Breast epithelium (tissue), 4 donors: ENCODE measurements around the gene FGF6. TPM values are rescaled to one million over a fixed set of nuclear protein-coding genes. Genes with fewer than 3 reads are reported as not detected.

Experiments used
- DNase-seq, 2 donors: peaks; one replicate each; pipeline ENCODE4 v3.0.0-alpha.2; 2019; ENCODE audit warnings: low spot score in 2 of 2
- H3K27ac ChIP-seq, 2 donors: fragments of 200-600 bp; sonication (generic) in 1 of 2; one replicate each; pipeline ENCODE4 v1.5.1; 2016 to 2019; ENCODE audit warnings: mild to moderate bottlenecking in 1 of 2
- H3K27me3 ChIP-seq, 2 donors: fragments of 200-600 bp; sonication (generic) in 1 of 2; one replicate each; pipeline versions ENCODE4 v1.5.1 to v1.6.0; 2017 to 2019; ENCODE audit warnings: control low read depth in 1 of 2, mild to moderate bottlenecking in 1 of 2
- H3K36me3 ChIP-seq: fragments of 200-600 bp; one replicate; pipeline ENCODE4 v1.5.1; 2019
- H3K4me1 ChIP-seq, 2 donors: fragments of 200-600 bp; sonication (generic); one replicate each; pipeline ENCODE4 v1.5.1; 2016 to 2019; ENCODE audit warnings: control low read depth in 1 of 2
- H3K4me3 ChIP-seq, 3 donors: fragments of 200-600 bp; sonication (generic); 1 replicate in 2 of 3; 2 replicates in 1 of 3; pipeline ENCODE4 v1.5.1; 2016 to 2019; ENCODE audit warnings: mild to moderate bottlenecking in 3 of 3, moderate library complexity in 2 of 3
- H3K9me3 ChIP-seq, 2 donors: fragments of 200-600 bp; sonication (generic) in 1 of 2; one replicate each; pipeline ENCODE4 v1.5.1; 2016 to 2019; ENCODE audit warnings: control low read depth in 1 of 2
- POLR2A ChIP-seq: fragments of 450-650 bp; IDR thresholded peaks from one replicate; pipeline ENCODE4 v1.6.1; 2016; ENCODE audit warnings: antibody characterized with exemption, mild to moderate bottlenecking, moderate library complexity
- POLR2AphosphoS5 ChIP-seq, 3 donors: sonication (generic); formaldehyde crosslinking; IDR thresholded peaks; one replicate each; pipeline ENCODE4 v1.6.1; 2017; ENCODE audit warnings: antibody characterized with exemption in 3 of 3
- intact Hi-C: fragments of 100-400 bp; cut with DNase I; formaldehyde crosslinking; loops from one replicate; pipeline ENCODE4 v1.15.1; 2023; ENCODE audit warnings: low total_unique reads
- total RNA-seq, 3 donors: library from RNA; depleted of rRNA; stranded (reverse); fragments of >200 nt; gene quantifications; one replicate each; pipeline ENCODE4 v1.1.0, GENCODE V29; 2016
- TF ChIP-seq, protein P1 (sequence below), 3 donors: fragments of 450-650 bp; IDR thresholded peaks; one replicate each; pipeline ENCODE4 v1.5.1; 2016 to 2017; ENCODE audit warnings: antibody characterized with exemption in 3 of 3, mild to moderate bottlenecking in 3 of 3, moderate library complexity in 3 of 3

The FGF6 gene
- total RNA-seq, 3 donors from 2014 or later = not detected

- no peaks in the 10 kb centered on the region for H3K27me3 ChIP-seq
- H3K4me3 ChIP-seq = no peak overlapping the region
- no peaks in the 10 kb centered on the region for H3K9me3 ChIP-seq
- DNase-seq = no peak
- H3K27ac ChIP-seq = no peak overlapping the region
- no peak for TF ChIP-seq POLR2AphosphoS5 (IDR thresholded peaks at IDR 0.05)
- no peak for TF ChIP-seq POLR2A
- TF ChIP-seq, protein P1, sequence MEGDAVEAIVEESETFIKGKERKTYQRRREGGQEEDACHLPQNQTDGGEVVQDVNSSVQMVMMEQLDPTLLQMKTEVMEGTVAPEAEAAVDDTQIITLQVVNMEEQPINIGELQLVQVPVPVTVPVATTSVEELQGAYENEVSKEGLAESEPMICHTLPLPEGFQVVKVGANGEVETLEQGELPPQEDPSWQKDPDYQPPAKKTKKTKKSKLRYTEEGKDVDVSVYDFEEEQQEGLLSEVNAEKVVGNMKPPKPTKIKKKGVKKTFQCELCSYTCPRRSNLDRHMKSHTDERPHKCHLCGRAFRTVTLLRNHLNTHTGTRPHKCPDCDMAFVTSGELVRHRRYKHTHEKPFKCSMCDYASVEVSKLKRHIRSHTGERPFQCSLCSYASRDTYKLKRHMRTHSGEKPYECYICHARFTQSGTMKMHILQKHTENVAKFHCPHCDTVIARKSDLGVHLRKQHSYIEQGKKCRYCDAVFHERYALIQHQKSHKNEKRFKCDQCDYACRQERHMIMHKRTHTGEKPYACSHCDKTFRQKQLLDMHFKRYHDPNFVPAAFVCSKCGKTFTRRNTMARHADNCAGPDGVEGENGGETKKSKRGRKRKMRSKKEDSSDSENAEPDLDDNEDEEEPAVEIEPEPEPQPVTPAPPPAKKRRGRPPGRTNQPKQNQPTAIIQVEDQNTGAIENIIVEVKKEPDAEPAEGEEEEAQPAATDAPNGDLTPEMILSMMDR (IDR thresholded peaks at IDR 0.05) = no peak
- intact Hi-C loops = no loop called here
- H3K4me1 ChIP-seq = no peaks in the 10 kb centered on the region
- H3K36me3 ChIP-seq = no peaks in the 10 kb centered on the region
These were observed 44.5 kb downstream of the FGF6 start for GRCh38 chr12:4401117-4401516.

DNA sequence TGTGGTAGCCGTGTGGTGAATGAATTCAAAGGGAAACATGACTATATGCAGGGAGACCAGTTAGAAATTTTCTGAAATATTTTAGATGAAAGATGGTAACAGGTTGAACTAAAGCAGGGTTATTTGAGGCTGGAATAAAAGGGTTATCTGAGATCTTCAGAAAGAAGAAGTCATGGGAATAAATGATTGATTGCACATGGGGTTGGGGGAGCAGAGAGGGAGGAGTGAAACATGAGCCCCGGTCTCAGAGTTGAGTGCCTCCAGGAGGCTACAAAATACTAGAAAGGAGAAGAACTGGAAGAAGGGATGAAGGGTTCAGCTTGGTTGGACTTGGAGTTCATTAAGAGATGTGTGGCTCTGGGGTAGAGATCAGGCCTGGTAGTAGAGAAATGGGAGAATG is 49.8 kb downstream of the FGF6 start:
- intact Hi-C loops = no loop called here
- no peak overlapping the region for H3K27ac ChIP-seq
- no peaks in the 10 kb centered on the region for H3K27me3 ChIP-seq
- DNase-seq = no peak
- no peaks in the 10 kb centered on the region for H3K4me1 ChIP-seq
- no peaks in the 10 kb centered on the region for H3K9me3 ChIP-seq
- H3K4me3 ChIP-seq = no peak overlapping the region
- H3K36me3 ChIP-seq = no peaks in the 10 kb centered on the region
- TF ChIP-seq POLR2A = no peak
- no peak for TF ChIP-seq POLR2AphosphoS5 (IDR thresholded peaks at IDR 0.05)
- TF ChIP-seq, protein P1 (IDR thresholded peaks at IDR 0.05) = no peak

GRCh38 chr12:4393211-4393610 is 52.4 kb downstream of the FGF6 start:
- Histone ChIP-seq H3K27ac (no peak overlapping the region), H3K27me3 (no peaks in the 10 kb centered on the region), H3K9me3 (no peaks in the 10 kb centered on the region), H3K4me3 (no peak overlapping the region), H3K4me1 (no peaks in the 10 kb centered on the region), H3K36me3 (no peaks in the 10 kb centered on the region)
- no peak for DNase-seq
- intact Hi-C loops = no loop called here
- TF ChIP-seq, protein P1 (IDR thresholded peaks at IDR 0.05) = no peak
- TF ChIP-seq POLR2A = no peak
- no peak for TF ChIP-seq POLR2AphosphoS5 (IDR thresholded peaks at IDR 0.05)

GRCh38 chr12:4392223-4392742 is 53.3 kb downstream of the FGF6 start:
- DNase-seq = no peak
- Histone ChIP-seq H3K4me1 (no peaks in the 10 kb centered on the region), H3K27ac (no peak overlapping the region), H3K4me3 (no peak overlapping the region), H3K27me3 (no peaks in the 10 kb centered on the region), H3K9me3 (no peaks in the 10 kb centered on the region), H3K36me3 (no peaks in the 10 kb centered on the region)
- TF ChIP-seq, protein P1 (IDR thresholded peaks at IDR 0.05) = no peak
- TF ChIP-seq POLR2AphosphoS5 (IDR thresholded peaks at IDR 0.05) (no peak), POLR2A (no peak)
- intact Hi-C loops = no loop called here

- Histone ChIP-seq H3K9me3 (no peaks in the 10 kb centered on the region), H3K27me3 (no peaks in the 10 kb centered on the region), H3K4me1 (no peaks in the 10 kb centered on the region), H3K27ac (no peak overlapping the region), H3K36me3 (no peaks in the 10 kb centered on the region), H3K4me3 (no peak overlapping the region)
- TF ChIP-seq POLR2AphosphoS5 (IDR thresholded peaks at IDR 0.05) (no peak), POLR2A (no peak)
- TF ChIP-seq, protein P1 (IDR thresholded peaks at IDR 0.05) = no peak
- intact Hi-C loops = no loop called here
- no peak for DNase-seq
These were observed 57.0 kb downstream of the FGF6 start for GRCh38 chr12:4388662-4389061.
